HG03558 (cell line): ENCODE measurements around the gene SLC35E2B.

Source experiments
- ATAC-seq: cut with Tn5 transposase; IDR thresholded peaks from one replicate; pipeline ENCODE4 v1.9.1; 2021; ENCODE audit warnings: moderate number of reproducible peaks; ENCODE audit not compliant: unreplicated experiment; ENCODE audit errors: extremely low read depth

SLC35E2B gene

GRCh38 chr1:1627261-1627828, 65.2 kb downstream of the SLC35E2B start:
- ATAC-seq, result no peak

GRCh38 chr1:1626207-1627141, 66.1 kb downstream of the SLC35E2B start:
- ATAC-seq, result no peak

- ATAC-seq, result no peak
Measured at GRCh38 chr1:1625824-1626206, 66.8 kb downstream of the SLC35E2B start.

- no peak for ATAC-seq
Measured at GRCh38 chr1:1625404-1625775, 67.2 kb downstream of the SLC35E2B start.

- ATAC-seq, result no peak
Measured at GRCh38 chr1:1624443-1625403, 67.9 kb downstream of the SLC35E2B start.

- no peak for ATAC-seq
Measured at GRCh38 chr1:1623631-1624442, 68.8 kb downstream of the SLC35E2B start.

GRCh38 chr1:1623181-1623630, 69.4 kb downstream of the SLC35E2B start:
- no peak for ATAC-seq

- ATAC-seq, result no peak
Measured at GRCh38 chr1:1622788-1623094, 69.9 kb downstream of the SLC35E2B start.

- no peak for ATAC-seq
Measured at GRCh38 chr1:1622010-1622787, 70.4 kb downstream of the SLC35E2B start.

GRCh38 chr1:1621173-1622009, 71.2 kb downstream of the SLC35E2B start:
- no peak for ATAC-seq

- ATAC-seq, result no peak
Measured at GRCh38 chr1:1620433-1621139, 72.0 kb downstream of the SLC35E2B start.

GRCh38 chr1:1619917-1620361, 72.7 kb downstream of the SLC35E2B start:
- no peak for ATAC-seq

GRCh38 chr1:1618396-1619068, 74.1 kb downstream of the SLC35E2B start:
- no peak for ATAC-seq

GRCh38 chr1:1617925-1618324, 74.7 kb downstream of the SLC35E2B start:
- ATAC-seq, result no peak

- ATAC-seq, result no peak
Measured at GRCh38 chr1:1617516-1617915, 75.1 kb downstream of the SLC35E2B start.

GRCh38 chr1:1616838-1617237, 75.8 kb downstream of the SLC35E2B start:
- ATAC-seq, result no peak
